HEK293T (cell line): ENCODE measurements around the gene SLAMF6.

ENCODE experiments used
- BHLHE40 ChIP-seq: fragments of 450-650 bp; IDR thresholded peaks from 2 replicates; pipeline ENCODE4 v1.6.1; 2016; ENCODE audit warnings: mild to moderate bottlenecking, moderate library complexity, borderline replicate concordance
- CTBP1 ChIP-seq: fragments of 450-650 bp; IDR thresholded peaks from 2 replicates; pipeline ENCODE4 v1.6.1; 2016; ENCODE audit warnings: borderline replicate concordance
- FOXA1 ChIP-seq: fragments of 450-650 bp; IDR thresholded peaks from 2 replicates; pipeline ENCODE4 v1.6.1; 2016; ENCODE audit warnings: mild to moderate bottlenecking
- FOXK2 ChIP-seq: fragments of 450-650 bp; IDR thresholded peaks from 2 replicates; pipeline ENCODE4 v1.6.1; 2016; ENCODE audit warnings: mild to moderate bottlenecking
- HDGF ChIP-seq: fragments of 450-650 bp; IDR thresholded peaks from 2 replicates; pipeline ENCODE4 v1.6.1; 2017; ENCODE audit warnings: antibody characterized with exemption, borderline replicate concordance
- LEF1 ChIP-seq: fragments of 450-650 bp; IDR thresholded peaks from 2 replicates; pipeline ENCODE4 v1.6.1; 2017; ENCODE audit warnings: mild to moderate bottlenecking, borderline replicate concordance
- NFRKB ChIP-seq: fragments of 450-650 bp; IDR thresholded peaks from 2 replicates; pipeline ENCODE4 v1.6.1; 2016; ENCODE audit warnings: mild to moderate bottlenecking, moderate library complexity
- SP1 ChIP-seq: fragments of 450-650 bp; IDR thresholded peaks from 2 replicates; pipeline ENCODE4 v1.6.1; 2017
- TARDBP ChIP-seq: fragments of 450-650 bp; IDR thresholded peaks from 2 replicates; pipeline ENCODE4 v1.6.1; 2016

DNA sequence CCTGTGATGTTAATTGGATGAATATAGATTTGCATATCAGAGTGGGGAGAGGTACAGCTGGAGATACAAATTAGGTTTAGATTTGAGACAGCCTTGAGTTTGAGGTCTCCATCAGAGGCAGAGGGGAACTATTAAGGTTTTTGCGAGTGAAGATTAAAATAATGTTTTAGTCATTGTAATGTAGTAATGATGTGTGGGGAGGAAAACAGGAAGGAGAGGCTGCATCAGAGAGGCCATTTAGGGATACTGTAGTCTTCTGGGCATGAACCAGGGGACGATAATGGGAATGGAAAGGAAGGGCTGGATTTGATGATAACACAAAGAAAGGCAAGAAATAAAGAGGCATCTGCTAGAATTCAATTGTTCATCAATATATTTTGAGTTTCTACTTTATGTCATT is 46.8 kb upstream of the SLAMF6 start:
- TF ChIP-seq FOXK2 (no peak), HDGF (no peak), BHLHE40 (no peak), SP1 (no peak), NFRKB (no peak), TARDBP (no peak), FOXA1 (no peak), LEF1 (no peak), CTBP1 (no peak)
